Spinal cord (tissue), 10 donors: Measurements from ENCODE around the gene ATP10A. TPM values are rescaled to one million over a fixed set of nuclear protein-coding genes. Genes with fewer than 3 reads are reported as not detected.
"Not testable (repeated sequence)": the region's sequence is repeated elsewhere in the genome, so short reads cannot be mapped to it uniquely, and the experiment has no call there.

ENCODE experiments used
- DNase-seq, 6 donors: peaks; one replicate each; pipeline versions ENCODE4 v3.0.0 to v3.0.0-alpha.2; 2013 to 2015; ENCODE audit warnings: low spot score in 6 of 6, low read depth in 4 of 6
- H3K27ac ChIP-seq: one replicate; pipeline ENCODE4 v1.5.1; 2013; ENCODE audit warnings: low read depth, low read length, control low read depth
- H3K27me3 ChIP-seq: one replicate; pipeline ENCODE4 v1.6.1; 2013; ENCODE audit warnings: low read length; ENCODE audit not compliant: control insufficient read depth, insufficient read depth
- H3K36me3 ChIP-seq: one replicate; pipeline ENCODE4 v1.6.1; 2013; ENCODE audit warnings: low read length; ENCODE audit not compliant: control insufficient read depth, insufficient read depth
- H3K4me1 ChIP-seq: one replicate; pipeline ENCODE4 v1.6.1; 2013; ENCODE audit warnings: low read length; ENCODE audit not compliant: control insufficient read depth, insufficient read depth
- H3K4me3 ChIP-seq: one replicate; pipeline ENCODE4 v1.5.1; 2013; ENCODE audit warnings: low read depth, low read length, control low read depth
- H3K9me3 ChIP-seq: one replicate; pipeline ENCODE4 v1.6.1; 2013; ENCODE audit warnings: low read length; ENCODE audit not compliant: control insufficient read depth, insufficient read depth
- WGBS: methylation state at CpG from one replicate; pipeline ENCODE4 v1.1.5; 2013; ENCODE audit warnings: missing lambda C conversion rate; ENCODE audit not compliant: insufficient coverage; 5-methylcytosine and 5-hydroxymethylcytosine counted together
- polyA plus RNA-seq, 2 donors: library from polyadenylated mRNA; unstranded; fragments of 120-200 nt; gene quantifications; one replicate each; pipeline ENCODE4 v1.2.1, GENCODE V29; 2013; ENCODE audit not compliant: insufficient read length in 2 of 2
- total RNA-seq, 2 donors: library from RNA; depleted of rRNA in 1 of 2; stranded (reverse); fragments of 120-200 nt in 1 of 2; fragments of >200 nt in 1 of 2; gene quantifications; one replicate each; pipeline versions ENCODE4 v1.2.3 to v1.2.4, GENCODE V29; 2013 to 2014
- donor health status: healthy.

The ATP10A gene
- total and polyA plus RNA-seq, 4 donors = 3.6 to 5.4 (median 4.4) TPM

- not testable (repeated sequence) for H3K9me3 ChIP-seq, H3K4me1 ChIP-seq, H3K36me3 ChIP-seq, H3K27me3 ChIP-seq, H3K27ac ChIP-seq, DNase-seq, H3K4me3 ChIP-seq
- 98% methylated on average over 7 of the region's 8 CpGs for WGBS
Measured at GRCh38 chr15:25771736-25772135, 91.4 kb downstream of the ATP10A start.

GRCh38 chr15:25771338-25771706 lies 91.8 kb downstream of the ATP10A start:
- no peak for DNase-seq
- peaks cover 5% of the 10 kb centered on the region for H3K4me1 ChIP-seq
- H3K4me3 ChIP-seq = no peak overlapping the region
- H3K27ac ChIP-seq = no peak overlapping the region
- H3K27me3 ChIP-seq = no peaks in the 10 kb centered on the region
- H3K9me3 ChIP-seq = no peaks in the 10 kb centered on the region
- H3K36me3 ChIP-seq = peaks cover 3% of the 10 kb centered on the region
- 57% methylated on average over 1 of the region's 1 CpG for WGBS

- no peak overlapping the region for H3K4me3 ChIP-seq
- no peak for DNase-seq
- no peak overlapping the region for H3K27ac ChIP-seq
- peaks cover 5% of the 10 kb centered on the region for H3K4me1 ChIP-seq
- no peaks in the 10 kb centered on the region for H3K27me3 ChIP-seq
- peaks cover 3% of the 10 kb centered on the region for H3K36me3 ChIP-seq
- H3K9me3 ChIP-seq = no peaks in the 10 kb centered on the region
- WGBS = 78% methylated on average over 10 of the region's 14 CpGs
Measured at GRCh38 chr15:25770618-25771337, 92.3 kb downstream of the ATP10A start.

GRCh38 chr15:25770031-25770430 lies 93.1 kb downstream of the ATP10A start:
- Histone ChIP-seq H3K27me3 (no peaks in the 10 kb centered on the region), H3K9me3 (no peaks in the 10 kb centered on the region), H3K4me1 (peaks cover 5% of the 10 kb centered on the region), H3K27ac (no peak overlapping the region), H3K4me3 (no peak overlapping the region), H3K36me3 (peaks cover 3% of the 10 kb centered on the region)
- WGBS = 96% methylated on average over 13 of the region's 14 CpGs
- no peak for DNase-seq

- H3K4me3 ChIP-seq = no peak overlapping the region
- peaks cover 3% of the 10 kb centered on the region for H3K36me3 ChIP-seq
- peaks cover 5% of the 10 kb centered on the region for H3K4me1 ChIP-seq
- no peak for DNase-seq
- 100% methylated on average over 1 of the region's 1 CpG for WGBS
- no peak overlapping the region for H3K27ac ChIP-seq
- H3K27me3 ChIP-seq = no peaks in the 10 kb centered on the region
- H3K9me3 ChIP-seq = no peaks in the 10 kb centered on the region
Measured at GRCh38 chr15:25768271-25768670, 94.9 kb downstream of the ATP10A start.

- no peak for DNase-seq
- Histone ChIP-seq H3K4me1 (peaks cover 5% of the 10 kb centered on the region), H3K4me3 (no peak overlapping the region), H3K36me3 (peaks cover 3% of the 10 kb centered on the region), H3K27ac (no peak overlapping the region), H3K9me3 (no peaks in the 10 kb centered on the region), H3K27me3 (no peaks in the 10 kb centered on the region)
- WGBS = 92% methylated on average over 13 of the region's 13 CpGs
Measured at GRCh38 chr15:25767356-25768151, 95.6 kb downstream of the ATP10A start.

GRCh38 chr15:25766417-25766816 lies 96.7 kb downstream of the ATP10A start:
- H3K9me3 ChIP-seq = no peaks in the 10 kb centered on the region
- no peaks in the 10 kb centered on the region for H3K4me1 ChIP-seq
- H3K36me3 ChIP-seq = peaks cover 3% of the 10 kb centered on the region
- no peak overlapping the region for H3K27ac ChIP-seq
- H3K27me3 ChIP-seq = no peaks in the 10 kb centered on the region
- no peak overlapping the region for H3K4me3 ChIP-seq
- WGBS = 83% methylated on average over 7 of the region's 7 CpGs
- no peak for DNase-seq

- Histone ChIP-seq H3K27ac (no peak overlapping the region), H3K4me1 (no peaks in the 10 kb centered on the region), H3K9me3 (no peaks in the 10 kb centered on the region), H3K27me3 (no peaks in the 10 kb centered on the region), H3K4me3 (no peak overlapping the region), H3K36me3 (peaks cover 1% of the 10 kb centered on the region)
- DNase-seq = no peak
- 90% methylated on average over 13 of the region's 14 CpGs for WGBS
Measured at GRCh38 chr15:25764980-25765735, 98.0 kb downstream of the ATP10A start.

- Histone ChIP-seq H3K4me3 (no peak overlapping the region), H3K4me1 (no peaks in the 10 kb centered on the region), H3K27me3 (no peaks in the 10 kb centered on the region), H3K36me3 (no peaks in the 10 kb centered on the region), H3K27ac (no peak overlapping the region), H3K9me3 (no peaks in the 10 kb centered on the region)
- WGBS = 100% methylated on average over 3 of the region's 7 CpGs
- DNase-seq = no peak
Measured at GRCh38 chr15:25763954-25764353, 99.2 kb downstream of the ATP10A start.
